HUES48 (cell line): ENCODE data around the gene ZRANB3.

ENCODE experiments used
- H3K27ac ChIP-seq: one replicate; pipeline ENCODE4 v1.7.0; 2013; ENCODE audit warnings: low read depth, low read length, inconsistent platforms
- H3K27me3 ChIP-seq: 2 replicates; pipeline ENCODE4 v1.6.1; 2013; ENCODE audit warnings: mild to moderate bottlenecking, low read length; ENCODE audit not compliant: control insufficient read depth, insufficient read depth
- H3K36me3 ChIP-seq: 2 replicates; pipeline ENCODE4 v1.6.1; 2013; ENCODE audit warnings: low read length; ENCODE audit not compliant: control insufficient read depth, insufficient read depth
- H3K4me1 ChIP-seq: 2 replicates; pipeline ENCODE4 v1.6.1; 2013; ENCODE audit warnings: mild to moderate bottlenecking, low read length; ENCODE audit not compliant: control insufficient read depth, insufficient read depth
- H3K4me3 ChIP-seq: 2 replicates; pipeline ENCODE4 v1.5.1; 2013; ENCODE audit warnings: mild to moderate bottlenecking, low read depth, low read length
- H3K9ac ChIP-seq: 2 replicates; pipeline ENCODE4 v1.6.1; 2013; ENCODE audit warnings: mild to moderate bottlenecking, low read depth, low read length, moderate library complexity
- H3K9me3 ChIP-seq: 2 replicates; pipeline ENCODE4 v1.6.1; 2013; ENCODE audit warnings: low read length; ENCODE audit not compliant: control insufficient read depth, insufficient read depth

Gene ZRANB3

DNA sequence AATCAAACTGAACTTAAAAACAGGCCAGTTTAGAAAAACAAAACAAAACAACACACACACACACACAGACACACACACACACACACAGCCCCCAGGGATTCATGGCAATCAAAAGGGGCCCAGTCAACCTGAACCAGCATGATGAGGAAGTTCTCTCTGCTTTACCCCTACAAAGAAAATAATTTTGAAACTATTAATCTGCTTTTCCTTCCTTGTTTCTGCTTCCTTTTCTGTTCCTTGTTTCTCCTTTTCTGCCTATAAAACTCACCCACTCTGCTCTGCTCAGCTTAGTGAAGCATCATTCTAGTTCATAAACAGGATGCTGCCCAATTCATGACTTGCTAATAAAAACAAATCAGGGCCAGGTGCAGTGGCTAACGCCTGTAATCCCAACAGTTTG, 275.8 kb downstream of the ZRANB3 start:
- Histone ChIP-seq H3K36me3 (no peaks in the 10 kb centered on the region), H3K9me3 (peaks cover 7% of the 10 kb centered on the region), H3K4me3 (no peak overlapping the region), H3K4me1 (peaks cover 12% of the 10 kb centered on the region), H3K27me3 (no peaks in the 10 kb centered on the region), H3K9ac (no peak overlapping the region), H3K27ac (no peak overlapping the region)

- peaks cover 7% of the 10 kb centered on the region for H3K9me3 ChIP-seq
Observed at GRCh38 chr2:135252805-135253458, 278.1 kb downstream of the ZRANB3 start.

DNA sequence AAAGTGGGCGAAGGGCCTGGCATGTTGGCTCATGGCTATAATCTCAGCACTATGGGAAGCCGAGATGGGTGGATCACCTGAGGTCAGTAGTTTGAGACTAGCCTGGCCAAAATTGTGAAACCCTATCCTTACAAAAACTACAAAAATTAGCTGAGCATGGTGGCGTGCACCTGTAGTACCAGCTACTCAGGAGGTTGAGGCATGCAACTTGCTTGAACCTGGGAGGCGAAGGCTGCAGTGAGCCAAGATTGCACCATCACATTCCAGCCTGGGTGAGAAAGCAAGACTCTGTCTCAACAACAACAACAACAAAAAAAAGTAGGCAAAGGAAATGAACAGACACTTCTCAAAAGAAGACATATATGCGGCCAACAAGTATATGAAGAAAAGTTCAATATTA, 282.4 kb downstream of the ZRANB3 start:
- Histone ChIP-seq H3K27ac (no peak overlapping the region), H3K4me1 (peaks cover 10% of the 10 kb centered on the region), H3K9me3 (peaks cover 7% of the 10 kb centered on the region), H3K9ac (no peak overlapping the region), H3K36me3 (no peaks in the 10 kb centered on the region), H3K4me3 (no peak overlapping the region), H3K27me3 (no peaks in the 10 kb centered on the region)

More at GRCh38 chr2:135252805-135253458, 278.1 kb downstream of the ZRANB3 start:
- no peaks in the 10 kb centered on the region for H3K36me3 ChIP-seq
- no peak overlapping the region for H3K4me3 ChIP-seq
- H3K27ac ChIP-seq: no peak overlapping the region
- H3K9ac ChIP-seq: no peak overlapping the region
- no peaks in the 10 kb centered on the region for H3K27me3 ChIP-seq
- H3K4me1 ChIP-seq: peaks cover 10% of the 10 kb centered on the region

DNA sequence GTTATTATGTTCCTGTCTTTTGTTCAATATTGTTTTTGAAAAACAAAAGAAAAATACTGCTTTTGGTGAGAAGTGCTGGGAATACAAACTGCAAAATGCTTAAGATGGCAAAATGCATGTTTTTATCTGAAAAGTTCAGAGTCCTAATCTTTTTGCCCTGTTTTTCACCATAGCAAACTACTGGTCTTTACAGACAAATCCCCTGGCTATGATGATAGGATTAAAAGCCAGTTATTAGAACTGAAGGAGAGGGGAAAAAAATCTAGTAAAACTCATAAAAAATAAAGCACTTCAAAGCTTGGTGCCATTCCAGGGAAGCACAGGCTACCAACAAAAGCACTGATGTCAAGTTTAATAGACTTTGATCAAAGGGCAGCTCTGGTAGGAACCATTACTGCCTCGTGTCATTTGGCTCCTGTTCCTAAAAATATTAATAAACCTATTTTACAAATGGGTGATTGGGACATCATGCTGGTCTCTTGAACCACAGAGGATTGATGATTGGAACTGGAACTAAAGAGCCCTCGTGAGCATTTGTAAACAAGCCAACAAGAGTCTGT, 284.2 kb downstream of the ZRANB3 start:
- no peaks in the 10 kb centered on the region for H3K36me3 ChIP-seq
- H3K27ac ChIP-seq: no peak overlapping the region
- H3K4me3 ChIP-seq: no peak overlapping the region
- no peak overlapping the region for H3K9ac ChIP-seq
- peaks cover 7% of the 10 kb centered on the region for H3K9me3 ChIP-seq
- no peaks in the 10 kb centered on the region for H3K27me3 ChIP-seq
- H3K4me1 ChIP-seq: no peaks in the 10 kb centered on the region

DNA sequence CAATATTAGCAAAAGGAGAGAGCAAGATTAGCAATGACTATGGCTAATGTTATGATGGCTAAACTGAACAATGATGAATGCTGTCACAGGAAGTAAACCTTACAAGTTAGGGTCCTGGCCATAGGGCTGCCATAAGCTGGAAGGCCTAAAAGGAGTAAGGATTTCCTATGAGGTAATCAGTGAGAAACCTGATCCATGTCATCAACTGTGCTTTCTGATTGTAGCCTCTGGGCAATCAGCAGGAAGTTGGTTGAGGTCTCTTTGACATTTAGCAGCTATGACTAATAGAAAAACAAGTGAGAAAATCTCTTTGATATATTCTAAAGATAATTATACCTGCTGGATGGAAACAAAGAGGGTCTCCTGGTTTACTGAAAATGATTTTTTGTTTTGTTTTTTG, 285.9 kb downstream of the ZRANB3 start:
- Histone ChIP-seq H3K36me3 (no peaks in the 10 kb centered on the region), H3K9ac (no peak overlapping the region), H3K27ac (no peak overlapping the region), H3K4me1 (no peaks in the 10 kb centered on the region), H3K27me3 (no peaks in the 10 kb centered on the region), H3K4me3 (no peak overlapping the region), H3K9me3 (no peaks in the 10 kb centered on the region)

DNA sequence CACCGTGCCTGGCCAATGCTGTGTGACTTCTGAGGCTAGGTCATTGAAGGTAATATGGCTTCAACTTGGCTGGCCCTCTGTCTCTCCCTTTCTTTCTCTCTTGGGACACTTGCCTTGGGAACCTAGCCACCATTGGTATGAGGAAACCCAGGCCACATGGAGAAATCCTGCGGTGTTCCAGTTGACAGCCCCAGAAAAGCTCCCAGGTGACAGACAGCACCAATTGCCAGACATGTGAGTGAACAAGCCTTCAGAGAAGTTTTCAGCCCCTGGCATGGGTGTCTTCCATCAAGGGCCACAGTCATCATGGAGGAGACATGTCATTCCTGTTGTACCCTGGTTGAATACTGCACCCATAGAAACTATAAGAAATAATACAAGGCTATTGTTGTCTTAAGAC, 292.4 kb downstream of the ZRANB3 start:
- Histone ChIP-seq H3K9ac (no peak overlapping the region), H3K27ac (no peak overlapping the region), H3K4me3 (no peak overlapping the region), H3K4me1 (no peaks in the 10 kb centered on the region), H3K36me3 (no peaks in the 10 kb centered on the region), H3K27me3 (no peaks in the 10 kb centered on the region), H3K9me3 (no peaks in the 10 kb centered on the region)

- Histone ChIP-seq H3K4me3 (no peak overlapping the region), H3K9me3 (peaks cover 7% of the 10 kb centered on the region), H3K9ac (no peak overlapping the region), H3K27me3 (no peaks in the 10 kb centered on the region), H3K4me1 (no peaks in the 10 kb centered on the region), H3K27ac (no peak overlapping the region), H3K36me3 (no peaks in the 10 kb centered on the region)
Observed at GRCh38 chr2:135230150-135230549, 300.9 kb downstream of the ZRANB3 start.

GRCh38 chr2:135227386-135227785, 303.6 kb downstream of the ZRANB3 start:
- no peak overlapping the region for H3K9ac ChIP-seq
- H3K4me3 ChIP-seq: no peak overlapping the region
- H3K9me3 ChIP-seq: peaks cover 7% of the 10 kb centered on the region
- no peak overlapping the region for H3K27ac ChIP-seq
- H3K36me3 ChIP-seq: no peaks in the 10 kb centered on the region
- no peaks in the 10 kb centered on the region for H3K4me1 ChIP-seq
- no peaks in the 10 kb centered on the region for H3K27me3 ChIP-seq

DNA sequence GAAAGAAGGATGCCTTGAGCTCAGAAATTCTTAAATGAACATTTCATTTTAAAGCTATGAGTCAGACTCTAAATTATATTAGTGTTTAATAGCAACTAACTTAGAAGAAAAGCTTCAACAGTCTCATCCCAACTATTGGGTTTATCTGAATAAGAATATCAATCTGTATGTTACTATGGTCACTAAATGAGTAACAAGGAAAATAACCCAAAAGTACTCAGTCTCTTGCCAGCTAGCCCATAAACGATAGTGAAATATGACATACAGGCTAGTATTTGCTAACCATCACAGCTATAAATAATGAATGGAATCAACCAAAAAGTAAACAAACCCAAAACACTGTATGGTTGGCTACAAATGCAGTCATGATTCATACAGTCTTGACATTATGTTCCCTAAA, 304.1 kb downstream of the ZRANB3 start:
- no peak overlapping the region for H3K9ac ChIP-seq
- H3K4me1 ChIP-seq: no peaks in the 10 kb centered on the region
- H3K9me3 ChIP-seq: peaks cover 7% of the 10 kb centered on the region
- no peaks in the 10 kb centered on the region for H3K27me3 ChIP-seq
- H3K36me3 ChIP-seq: no peaks in the 10 kb centered on the region
- H3K4me3 ChIP-seq: no peak overlapping the region
- no peak overlapping the region for H3K27ac ChIP-seq

DNA sequence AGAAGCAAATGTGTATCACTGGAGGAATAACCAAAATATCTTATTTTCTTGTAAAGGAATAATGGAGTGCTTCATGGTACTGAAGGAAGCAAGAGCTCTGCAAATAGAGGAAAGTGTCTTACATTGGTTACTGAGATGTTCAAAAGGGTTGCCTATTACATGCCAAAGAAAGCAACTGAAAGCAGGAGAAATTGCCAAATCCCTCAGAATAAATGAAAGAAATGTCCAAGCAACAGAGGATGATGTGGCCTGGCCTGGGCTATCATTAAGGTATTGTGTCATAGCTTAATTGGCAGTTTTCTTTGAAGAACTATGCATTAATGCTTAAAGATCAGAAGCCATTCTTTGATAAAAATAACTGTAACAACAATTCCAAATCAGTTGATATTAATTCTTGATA, 305.2 kb downstream of the ZRANB3 start:
- H3K9ac ChIP-seq: no peak overlapping the region
- H3K27ac ChIP-seq: no peak overlapping the region
- H3K4me1 ChIP-seq: no peaks in the 10 kb centered on the region
- no peaks in the 10 kb centered on the region for H3K36me3 ChIP-seq
- H3K9me3 ChIP-seq: no peaks in the 10 kb centered on the region
- no peaks in the 10 kb centered on the region for H3K27me3 ChIP-seq
- no peak overlapping the region for H3K4me3 ChIP-seq

DNA sequence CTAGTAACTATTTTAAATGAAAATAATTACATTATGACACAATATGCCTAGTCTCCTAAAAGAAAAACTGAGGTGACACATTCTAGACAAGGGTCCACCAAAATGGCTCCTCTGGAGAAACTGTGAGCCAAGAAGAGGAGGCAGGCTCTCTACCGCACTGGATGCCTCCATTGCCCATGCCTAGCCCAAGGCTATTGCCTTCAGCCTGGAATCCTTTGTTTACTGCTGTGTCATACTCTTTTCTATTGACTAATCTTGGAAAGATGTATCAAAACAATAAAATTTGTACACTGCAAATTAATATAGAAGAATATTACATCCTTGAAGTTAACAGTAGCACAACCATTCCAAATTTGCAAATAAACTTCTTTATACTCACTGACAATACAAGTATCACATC, 311.8 kb downstream of the ZRANB3 start:
- no peaks in the 10 kb centered on the region for H3K9me3 ChIP-seq
- no peak overlapping the region for H3K9ac ChIP-seq
- H3K4me1 ChIP-seq: no peaks in the 10 kb centered on the region
- H3K4me3 ChIP-seq: no peak overlapping the region
- no peaks in the 10 kb centered on the region for H3K27me3 ChIP-seq
- peaks cover 5% of the 10 kb centered on the region; the same call in 1 of the 2 replicates for H3K36me3 ChIP-seq
- no peak overlapping the region for H3K27ac ChIP-seq
